Measurements from ENCODE around the gene CCND2. TPM values are rescaled to one million over a fixed set of nuclear protein-coding genes. Genes with fewer than 3 reads are reported as not detected.

The CCND2 gene
- polyA plus RNA-seq, 1 donor from 2014 or later, result 11.7 TPM

DNA sequence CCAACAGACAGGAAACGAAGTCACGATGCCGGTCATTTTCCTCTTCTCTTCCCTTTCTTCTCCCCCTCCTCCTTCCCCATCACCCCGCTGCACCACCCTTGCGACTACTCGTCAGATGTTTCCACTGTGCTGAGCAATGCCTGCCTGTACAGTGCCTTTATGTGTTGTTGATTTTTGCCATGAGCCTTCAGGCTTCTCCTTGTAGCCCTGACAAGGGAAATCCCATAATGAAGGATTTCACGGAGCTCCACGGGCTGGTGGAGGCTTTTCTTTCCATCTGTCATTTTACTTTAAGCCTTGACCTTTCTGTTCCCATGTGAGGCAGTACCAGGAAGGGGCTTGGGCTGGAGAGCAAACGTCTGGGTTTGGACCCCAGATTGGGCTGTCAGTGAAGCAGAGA is 28.7 kb upstream of the CCND2 start:
- H3K27ac Mint-ChIP-seq, result peak overlapping the region in 1 of 3 donors; percentile 71

DNA sequence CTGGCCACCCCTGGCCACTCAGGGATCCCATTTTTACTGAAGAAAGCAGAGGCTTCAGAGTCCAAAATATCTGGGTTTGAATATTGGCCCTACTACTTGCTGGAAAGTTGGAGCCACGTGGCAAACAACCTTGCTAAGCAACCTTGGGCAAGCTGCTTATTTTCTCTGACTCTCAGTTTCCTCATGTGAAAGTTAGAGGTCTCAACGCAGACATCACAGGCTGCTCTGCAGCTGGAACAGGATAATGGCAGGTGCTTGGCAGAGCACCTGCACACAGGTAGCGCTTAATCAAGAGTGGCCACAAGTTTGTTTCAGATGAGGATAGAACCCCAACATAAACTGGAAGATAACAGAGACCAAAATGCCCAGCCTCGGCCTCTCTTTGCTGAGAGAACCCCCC is 28.1 kb upstream of the CCND2 start:
- Mint-ChIP-seq H3K36me3 (peaks cover 2% of the 10 kb centered on the region), H3K9me3 (no peaks in the 10 kb centered on the region), H3K4me3 (no peak overlapping the region), H3K27ac (peak overlapping the region in 1 of 3 donors; percentile 71), H3K4me1 (peaks cover 0 to 3% (median 0%) of the 10 kb centered on the region in 3 donors), H3K27me3 (peaks cover 10% of the 10 kb centered on the region)

More for the DNA sequence above, 28.7 kb upstream of the CCND2 start:
- H3K36me3 Mint-ChIP-seq, result peaks cover 2% of the 10 kb centered on the region
- H3K9me3 Mint-ChIP-seq, result no peaks in the 10 kb centered on the region
- peaks cover 0 to 3% (median 0%) of the 10 kb centered on the region in 3 donors for H3K4me1 Mint-ChIP-seq
- peaks cover 10% of the 10 kb centered on the region for H3K27me3 Mint-ChIP-seq
- no peak overlapping the region for H3K4me3 Mint-ChIP-seq

- H3K4me1 Mint-ChIP-seq, result peaks cover 0 to 4% (median 0%) of the 10 kb centered on the region in 3 donors
- H3K36me3 Mint-ChIP-seq, result no peaks in the 10 kb centered on the region
- H3K27me3 Mint-ChIP-seq, result peaks cover 14% of the 10 kb centered on the region
- H3K27ac Mint-ChIP-seq, result no peak overlapping the region
- no peaks in the 10 kb centered on the region for H3K9me3 Mint-ChIP-seq
- no peak overlapping the region for H3K4me3 Mint-ChIP-seq
Measured at GRCh38 chr12:4246116-4246515, 27.4 kb upstream of the CCND2 start.

DNA sequence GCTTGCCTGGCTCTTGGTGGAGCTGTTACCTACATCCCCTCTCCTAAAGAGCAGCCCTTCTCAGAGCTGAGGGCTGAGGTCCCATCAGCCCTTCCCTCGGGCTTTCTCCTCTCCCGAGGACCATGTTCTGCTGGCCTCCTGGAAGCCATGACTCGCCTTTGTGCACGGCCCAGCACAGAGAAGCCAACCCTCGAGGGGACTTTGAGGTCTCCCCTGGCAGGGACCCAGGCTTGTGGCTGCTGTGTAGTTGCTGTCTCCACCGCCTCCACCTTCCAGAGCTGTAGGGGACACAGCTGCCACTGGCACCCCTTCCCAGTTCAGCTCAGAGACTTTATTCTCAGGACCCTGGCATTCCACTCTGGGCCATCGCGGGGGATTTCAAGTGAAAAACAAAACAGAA is 22.9 kb upstream of the CCND2 start:
- H3K4me3 Mint-ChIP-seq, result no peak overlapping the region

GRCh38 chr12:4251216-4251891 is 22.2 kb upstream of the CCND2 start:
- no peak overlapping the region for H3K27ac Mint-ChIP-seq

More for the DNA sequence above, 22.9 kb upstream of the CCND2 start:
- Mint-ChIP-seq H3K9me3 (no peaks in the 10 kb centered on the region), H3K36me3 (no peaks in the 10 kb centered on the region), H3K4me1 (peaks cover 0 to 4% (median 0%) of the 10 kb centered on the region in 3 donors), H3K27me3 (peaks cover 10% of the 10 kb centered on the region), H3K27ac (no peak overlapping the region)

DNA sequence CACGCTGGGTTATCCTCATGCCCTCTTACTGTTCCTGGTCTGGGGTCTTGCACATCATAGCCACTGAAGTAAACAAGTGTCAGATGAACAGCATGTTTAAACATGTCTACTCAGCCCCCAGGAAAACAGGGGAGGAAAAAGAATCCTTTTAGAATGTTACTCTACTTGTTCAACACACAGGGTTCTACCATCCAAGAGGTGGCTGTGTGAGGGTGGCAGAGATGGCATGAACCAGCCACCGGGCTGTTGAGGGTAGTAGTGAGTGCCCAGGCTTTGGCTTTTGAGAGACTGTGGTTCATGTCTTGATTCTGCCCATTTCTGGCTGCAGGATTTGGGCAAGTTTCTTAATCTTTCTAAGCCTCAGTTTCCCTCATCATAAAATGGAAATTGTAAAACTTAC is 21.6 kb upstream of the CCND2 start:
- Mint-ChIP-seq H3K27me3 (peaks cover 10% of the 10 kb centered on the region), H3K4me1 (peaks cover 0 to 4% (median 0%) of the 10 kb centered on the region in 3 donors), H3K36me3 (no peaks in the 10 kb centered on the region), H3K9me3 (no peaks in the 10 kb centered on the region), H3K27ac (no peak overlapping the region), H3K4me3 (no peak overlapping the region)

More at GRCh38 chr12:4251216-4251891, 22.2 kb upstream of the CCND2 start:
- Mint-ChIP-seq H3K9me3 (no peaks in the 10 kb centered on the region), H3K4me3 (no peak overlapping the region), H3K27me3 (peaks cover 10% of the 10 kb centered on the region), H3K36me3 (no peaks in the 10 kb centered on the region), H3K4me1 (peaks cover 0 to 2% (median 0%) of the 10 kb centered on the region in 3 donors)

DNA sequence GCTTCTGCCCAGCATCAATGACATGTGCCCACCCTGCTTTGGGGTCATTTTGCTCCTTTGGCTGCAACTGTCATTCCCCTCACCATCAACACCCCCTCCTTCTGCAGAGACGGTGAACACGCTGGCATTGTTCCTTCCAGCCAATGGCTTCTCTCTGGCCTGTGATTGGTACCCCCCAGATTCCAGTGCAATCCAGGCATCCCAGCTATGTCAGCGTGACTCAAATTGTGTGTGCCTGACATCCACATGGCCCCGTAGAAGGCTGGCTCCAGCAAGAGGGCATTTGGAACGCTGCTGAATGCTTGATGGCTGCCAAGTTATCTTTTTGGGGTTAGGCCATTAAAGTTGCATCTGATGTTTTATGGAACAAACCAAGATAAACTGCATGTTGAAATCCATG is 21.0 kb upstream of the CCND2 start:
- Mint-ChIP-seq H3K27ac (no peak overlapping the region), H3K9me3 (no peaks in the 10 kb centered on the region), H3K36me3 (no peaks in the 10 kb centered on the region), H3K27me3 (peaks cover 10% of the 10 kb centered on the region), H3K4me3 (no peak overlapping the region), H3K4me1 (peaks cover 0 to 4% (median 0%) of the 10 kb centered on the region in 3 donors)

- H3K4me1 Mint-ChIP-seq, result peaks cover 0 to 3% (median 0%) of the 10 kb centered on the region in 3 donors
- no peak overlapping the region for H3K27ac Mint-ChIP-seq
- H3K4me3 Mint-ChIP-seq, result no peak overlapping the region
- H3K9me3 Mint-ChIP-seq, result no peaks in the 10 kb centered on the region
- peaks cover 2% of the 10 kb centered on the region for H3K36me3 Mint-ChIP-seq
- peaks cover 6% of the 10 kb centered on the region for H3K27me3 Mint-ChIP-seq
Measured at GRCh38 chr12:4256043-4256826, 17.3 kb upstream of the CCND2 start.

GRCh38 chr12:4257442-4257841 is 16.1 kb upstream of the CCND2 start:
- Mint-ChIP-seq H3K4me3 (no peak overlapping the region), H3K27me3 (peaks cover 4% of the 10 kb centered on the region), H3K27ac (no peak overlapping the region), H3K36me3 (peaks cover 2% of the 10 kb centered on the region), H3K9me3 (no peaks in the 10 kb centered on the region), H3K4me1 (peaks cover 3 to 9% (median 3%) of the 10 kb centered on the region in 3 donors)

DNA sequence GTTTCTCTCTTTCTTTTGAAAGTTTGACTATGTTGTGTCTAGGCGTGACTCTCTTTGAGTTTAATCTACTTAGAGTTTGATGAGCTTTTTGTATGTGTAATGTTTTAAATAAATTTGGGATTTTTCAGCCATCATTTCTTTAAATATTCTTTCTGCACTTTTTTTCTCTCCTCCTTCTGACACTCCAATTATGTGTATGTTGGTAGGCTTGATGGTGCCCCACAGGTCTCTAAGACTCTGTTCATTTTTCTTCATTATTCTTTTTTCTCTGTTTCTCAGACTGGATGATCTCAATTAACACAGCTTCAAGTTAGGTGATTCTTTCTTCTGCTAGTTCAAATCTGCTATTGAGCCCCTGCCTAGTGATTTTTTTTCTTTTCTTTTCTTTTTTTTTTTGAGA is 14.5 kb upstream of the CCND2 start:
- Mint-ChIP-seq H3K4me3 (no peak overlapping the region), H3K9me3 (no peaks in the 10 kb centered on the region), H3K4me1 (peaks cover 3 to 13% (median 6%) of the 10 kb centered on the region in 3 donors), H3K36me3 (peaks cover 2% of the 10 kb centered on the region), H3K27me3 (no peaks in the 10 kb centered on the region), H3K27ac (no peak overlapping the region)

DNA sequence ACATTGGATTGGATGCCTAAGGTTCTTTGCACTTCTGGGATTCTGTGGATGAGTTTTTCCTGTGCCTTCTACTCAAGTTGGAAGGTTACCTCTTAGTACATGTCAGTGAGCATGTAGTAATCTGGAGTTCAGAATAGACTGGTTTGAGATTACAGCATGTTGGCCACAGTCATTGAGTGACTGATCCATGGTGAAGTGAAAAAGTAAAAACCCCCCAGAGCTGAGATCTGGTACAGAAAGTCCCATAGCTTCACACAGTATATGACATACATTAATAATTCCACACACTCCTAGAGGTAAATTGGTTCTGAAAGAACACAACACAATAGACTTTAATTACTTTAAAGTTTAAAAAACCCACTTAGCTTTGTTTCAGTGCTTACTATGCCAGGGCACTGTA is 11.9 kb upstream of the CCND2 start:
- peaks cover 3 to 11% (median 6%) of the 10 kb centered on the region in 3 donors for H3K4me1 Mint-ChIP-seq
- H3K27me3 Mint-ChIP-seq, result no peaks in the 10 kb centered on the region
- H3K4me3 Mint-ChIP-seq, result no peak overlapping the region
- peaks cover 2% of the 10 kb centered on the region for H3K36me3 Mint-ChIP-seq
- H3K9me3 Mint-ChIP-seq, result no peaks in the 10 kb centered on the region
- H3K27ac Mint-ChIP-seq, result no peak overlapping the region

DNA sequence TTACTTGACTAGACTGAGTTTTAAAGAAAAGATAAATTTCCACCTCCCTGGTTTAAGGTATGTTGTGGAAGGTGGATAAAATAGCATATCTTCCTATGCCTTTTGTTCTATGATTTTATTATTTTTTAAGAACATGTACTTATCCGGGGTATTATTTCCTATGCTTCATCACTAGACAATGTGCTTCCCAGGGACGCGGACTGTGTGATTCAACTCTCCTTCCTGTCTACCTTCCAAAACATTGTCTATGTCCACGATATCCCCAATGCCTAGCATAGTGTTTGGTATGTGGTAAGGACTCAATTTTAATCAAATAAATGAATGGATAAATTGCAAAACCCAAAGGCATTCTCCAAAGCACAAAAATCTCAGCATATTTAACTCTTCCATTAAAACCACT is 8.3 kb upstream of the CCND2 start:
- Mint-ChIP-seq H3K27ac (peak overlapping the region in 1 of 3 donors; percentile 38), H3K9me3 (no peaks in the 10 kb centered on the region), H3K4me3 (peak overlapping the region in 1 of 4 donors; percentile 8), H3K27me3 (peaks cover 3% of the 10 kb centered on the region), H3K4me1 (peaks cover 8 to 17% (median 15%) of the 10 kb centered on the region in 3 donors), H3K36me3 (no peaks in the 10 kb centered on the region)

DNA sequence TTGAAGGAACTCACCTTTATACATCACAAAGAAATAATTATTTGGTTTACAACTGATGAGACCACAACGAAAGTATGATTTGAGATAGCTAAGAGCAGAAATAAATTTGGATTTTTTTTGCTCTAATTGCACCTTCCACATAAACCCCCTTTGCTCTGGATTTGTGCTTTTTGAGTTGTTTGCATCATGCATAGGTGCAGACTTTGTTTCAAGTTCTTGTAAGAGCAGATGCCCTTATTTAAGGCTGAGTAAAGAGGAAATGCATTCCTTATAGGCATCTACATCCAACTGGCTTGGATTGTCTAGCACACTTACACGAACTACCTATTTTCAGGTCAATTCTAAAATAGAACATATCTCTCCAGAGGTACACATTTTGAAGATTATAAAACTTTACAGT is 6.6 kb upstream of the CCND2 start:
- no peak overlapping the region for H3K27ac Mint-ChIP-seq
- H3K9me3 Mint-ChIP-seq, result no peaks in the 10 kb centered on the region
- peak overlapping the region in 1 of 4 donors; percentile 6 for H3K4me3 Mint-ChIP-seq

DNA sequence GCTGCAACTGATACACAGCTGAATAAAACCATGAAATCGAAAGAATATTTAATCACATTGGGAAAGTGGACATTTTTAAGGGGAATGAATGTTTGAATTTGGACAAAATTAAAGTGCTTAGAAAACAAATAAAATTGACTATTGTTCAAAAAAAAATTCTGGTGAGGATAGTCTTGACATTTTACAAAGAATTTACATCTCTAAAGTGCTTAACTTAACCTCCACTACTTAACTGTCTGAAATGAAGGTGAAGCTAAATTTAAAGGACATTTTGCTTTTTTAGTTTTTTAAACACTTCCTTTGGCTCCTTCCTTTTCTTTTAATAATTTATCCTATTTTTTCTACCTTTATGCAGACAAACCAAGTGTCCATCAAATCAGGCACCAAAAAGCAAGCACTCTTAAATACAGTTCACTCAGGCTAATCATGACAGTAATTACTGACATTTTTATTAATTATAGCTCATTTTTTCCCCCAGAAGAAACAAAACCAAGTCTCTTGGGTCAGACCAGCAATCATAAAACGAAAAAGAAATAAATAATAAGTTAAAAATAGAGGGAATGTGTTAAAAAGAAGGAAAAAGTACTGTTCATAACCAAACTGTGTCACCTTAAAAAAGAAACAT is 5.7 kb upstream of the CCND2 start:
- Mint-ChIP-seq H3K9me3 (no peaks in the 10 kb centered on the region), H3K27ac (peak overlapping the region; percentile 26 to 99 (median 96)), H3K4me1 (peaks cover 11 to 16% (median 14%) of the 10 kb centered on the region in 3 donors), H3K36me3 (no peaks in the 10 kb centered on the region), H3K4me3 (peak overlapping the region; percentile 93 to 98 (median 97)), H3K27me3 (peaks cover 5% of the 10 kb centered on the region)

More for the DNA sequence above, 6.6 kb upstream of the CCND2 start:
- Mint-ChIP-seq H3K36me3 (no peaks in the 10 kb centered on the region), H3K27me3 (peaks cover 5% of the 10 kb centered on the region), H3K4me1 (peaks cover 18 to 19% (median 19%) of the 10 kb centered on the region in 3 donors)
